Hypothalamus (tissue), 51 donors: ENCODE results near the gene ZNF619.

Experiments
- DNase-seq, 51 donors: peaks; one replicate each; lab custom pipeline; 2025; lab: John Stamatoyannopoulos, UW

The ZNF619 gene

DNA sequence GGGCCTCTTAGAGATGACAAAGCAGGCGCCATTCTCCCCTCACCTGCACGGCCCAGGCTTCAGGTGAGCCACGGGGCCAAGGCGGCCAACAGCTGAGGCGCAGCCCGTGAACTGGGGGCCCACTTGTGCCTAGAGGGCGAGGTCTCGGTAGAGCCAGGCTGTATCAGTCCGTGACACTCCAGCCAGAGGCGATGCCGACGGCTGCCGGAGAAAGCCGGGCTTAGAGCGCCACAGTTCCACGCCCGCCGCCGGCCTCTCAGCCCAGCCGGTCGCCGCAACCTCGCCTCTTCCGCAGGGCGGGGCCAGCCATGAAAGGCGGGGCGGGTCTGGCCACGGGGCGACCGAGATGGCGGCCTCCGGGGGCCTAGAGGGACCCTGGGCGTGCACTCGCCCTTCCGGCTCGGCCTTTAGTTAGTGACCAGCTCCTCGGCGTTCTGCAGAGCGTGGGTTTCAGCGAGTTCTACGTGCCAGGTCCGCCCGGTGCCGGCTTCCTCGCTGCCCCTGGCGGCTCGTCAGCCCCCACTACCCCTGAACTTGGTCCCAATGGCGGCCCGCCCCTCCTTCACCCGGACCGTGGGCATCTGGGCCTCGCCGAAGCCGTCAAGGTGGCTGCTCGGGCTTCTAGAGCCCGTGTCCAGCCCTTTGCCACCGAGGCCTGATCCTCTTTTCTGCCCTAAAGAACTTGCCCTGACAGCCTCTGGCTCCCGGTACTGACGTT is 47.8 kb downstream of the ZNF619 start, which contains the start of gene ZNF621:
Gene ZNF621 (plus strand): TSS at position 393 of the 718 bp plus-strand sequence. CDS start 881 bp downstream, outside the sequence.
- peak; percentile 12 to 93 (median 81) for DNase-seq

DNA sequence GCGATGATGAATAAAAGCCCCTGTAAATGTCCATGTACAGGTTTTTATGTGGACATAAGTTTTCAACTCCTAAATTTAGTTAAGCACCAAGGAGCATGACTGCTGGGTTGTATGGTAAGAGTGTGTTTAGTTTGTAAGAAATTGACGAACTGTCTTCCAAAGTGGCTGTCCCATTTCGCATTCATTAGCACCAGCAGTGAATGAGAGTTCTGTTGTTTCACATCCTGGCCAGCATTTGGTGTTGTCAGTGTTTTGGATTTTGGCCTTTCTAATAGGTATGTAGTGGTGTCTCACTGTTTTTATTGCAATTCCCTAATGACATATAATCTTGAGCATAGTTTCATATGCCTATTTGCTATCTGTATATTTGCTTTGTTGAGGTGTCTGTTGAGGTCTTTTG is 51.5 kb downstream of the ZNF619 start:
- DNase-seq: peak in 1 of 51 donors; percentile 9

DNA sequence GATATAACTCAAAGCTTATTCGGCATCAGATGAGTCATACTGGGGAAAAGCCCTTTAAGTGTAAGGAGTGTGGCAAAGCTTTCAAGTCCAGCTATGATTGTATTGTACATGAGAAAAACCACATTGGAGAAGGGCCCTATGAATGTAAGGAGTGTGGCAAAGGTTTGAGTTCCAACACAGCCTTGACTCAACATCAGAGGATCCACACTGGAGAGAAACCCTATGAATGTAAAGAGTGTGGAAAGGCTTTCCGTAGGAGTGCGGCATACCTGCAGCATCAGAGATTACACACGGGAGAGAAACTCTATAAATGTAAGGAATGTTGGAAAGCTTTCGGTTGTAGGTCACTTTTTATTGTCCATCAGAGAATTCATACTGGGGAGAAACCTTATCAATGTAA is 55.3 kb downstream of the ZNF619 start:
- no peak for DNase-seq

DNA sequence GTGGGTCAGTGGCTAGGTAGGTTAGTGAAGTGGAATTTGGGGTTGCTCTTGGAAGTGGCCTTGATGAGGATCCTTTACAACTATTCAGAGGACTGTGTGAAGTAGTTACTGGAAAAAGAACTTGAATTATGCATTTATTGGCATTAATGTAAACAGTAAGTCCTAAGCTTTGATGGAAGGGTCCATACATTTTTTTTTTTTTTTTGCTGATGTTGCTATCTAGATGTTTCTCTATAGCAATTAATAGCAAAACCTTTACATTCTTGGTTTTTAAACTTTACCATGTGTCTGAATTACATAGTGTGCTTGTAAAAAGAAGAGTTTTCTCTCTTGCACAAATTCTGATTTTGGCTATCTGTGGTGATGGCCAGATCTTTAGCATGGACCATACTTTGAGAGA is 57.4 kb downstream of the ZNF619 start:
- DNase-seq: no peak
